ENCODE measurements around the gene NPEPPS.

Gene NPEPPS

DNA sequence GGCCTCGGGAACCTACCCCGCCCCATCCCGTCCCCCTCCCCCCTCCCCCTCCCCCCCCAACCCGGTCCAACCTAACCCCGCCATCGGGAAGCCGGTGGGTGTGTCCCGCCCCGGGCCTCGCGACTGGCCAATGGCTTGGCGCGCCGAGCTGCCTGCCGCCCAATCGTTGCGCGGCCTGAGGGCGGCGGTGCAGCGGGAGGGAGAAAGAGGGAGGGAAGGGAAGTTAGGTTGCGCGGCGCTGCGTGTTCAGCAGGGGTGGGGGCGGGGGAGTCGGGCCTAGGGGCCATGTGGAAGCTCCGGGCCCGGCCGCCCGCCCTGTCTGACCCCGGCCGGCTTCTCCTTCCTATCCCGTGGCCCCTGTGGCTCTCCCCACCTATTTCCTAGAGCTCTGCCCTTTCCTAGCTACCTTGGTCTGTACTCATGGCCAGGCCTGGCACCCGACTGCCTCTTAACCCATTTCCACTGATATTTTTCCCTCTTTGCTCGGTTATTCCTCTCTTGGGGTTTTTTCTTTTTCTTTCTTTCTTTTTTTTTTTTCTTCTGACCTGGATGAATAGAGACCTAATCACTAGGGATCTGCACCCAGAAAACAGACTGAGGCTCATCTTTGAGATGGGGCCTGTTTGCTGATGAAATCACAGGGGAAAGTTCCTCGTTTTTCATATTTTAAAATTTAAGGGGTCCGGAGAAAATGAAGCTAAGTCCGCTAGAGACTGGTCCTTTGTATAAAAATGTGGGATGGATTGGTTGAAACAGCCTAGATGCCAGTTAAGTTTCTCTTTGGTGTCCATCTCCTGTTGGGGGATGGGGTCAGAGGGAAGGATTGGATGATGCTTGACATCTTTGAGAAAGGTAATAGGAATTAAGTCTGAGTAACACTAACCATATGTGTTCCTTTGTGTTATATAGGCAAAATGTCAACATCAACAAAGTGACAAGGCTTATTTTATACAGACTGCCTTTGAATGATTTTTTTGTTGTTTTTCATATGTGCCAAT lies 119.9 kb downstream of the NPEPPS start:
- ATAC-seq (ENCODE audit: low read depth) (peak; percentile 59), DNase-seq (ENCODE audit: low spot score in 2 of 2) (peak; percentile 77 to 80)
- peak overlapping the region; percentile 79 for H3K27ac Mint-ChIP-seq
- peaks cover 37% of the 10 kb centered on the region for H3K4me1 Mint-ChIP-seq
- no peaks in the 10 kb centered on the region for H3K9me3 Mint-ChIP-seq
- H3K36me3 Mint-ChIP-seq, result peaks cover 22% of the 10 kb centered on the region
- H3K4me3 Mint-ChIP-seq, result peak overlapping the region; percentile 97
- H3K27me3 Mint-ChIP-seq, result no peaks in the 10 kb centered on the region

- Mint-ChIP-seq H3K4me3 (no peak overlapping the region), H3K27me3 (no peaks in the 10 kb centered on the region), H3K9me3 (no peaks in the 10 kb centered on the region), H3K36me3 (peaks cover 25% of the 10 kb centered on the region), H3K27ac (peak overlapping the region; percentile 45), H3K4me1 (peaks cover 38% of the 10 kb centered on the region)
- ATAC-seq (ENCODE audit: low read depth) (no peak), DNase-seq (ENCODE audit: low spot score in 2 of 2) (no peak)
Observed at GRCh38 chr17:47651704-47652103, 120.8 kb downstream of the NPEPPS start.

- peak overlapping the region; percentile 45 for H3K27ac Mint-ChIP-seq
- peaks cover 38% of the 10 kb centered on the region for H3K4me1 Mint-ChIP-seq
- H3K27me3 Mint-ChIP-seq, result no peaks in the 10 kb centered on the region
- DNase-seq (ENCODE audit: low spot score in 2 of 2) (no peak), ATAC-seq (ENCODE audit: low read depth) (no peak)
- H3K4me3 Mint-ChIP-seq, result no peak overlapping the region
- H3K9me3 Mint-ChIP-seq, result no peaks in the 10 kb centered on the region
- H3K36me3 Mint-ChIP-seq, result peaks cover 29% of the 10 kb centered on the region
Observed at GRCh38 chr17:47652570-47652969, 121.7 kb downstream of the NPEPPS start.

- H3K4me1 Mint-ChIP-seq, result peaks cover 39% of the 10 kb centered on the region
- no peaks in the 10 kb centered on the region for H3K9me3 Mint-ChIP-seq
- no peaks in the 10 kb centered on the region for H3K27me3 Mint-ChIP-seq
- H3K27ac Mint-ChIP-seq, result peak overlapping the region; percentile 50
- H3K36me3 Mint-ChIP-seq, result peaks cover 33% of the 10 kb centered on the region
- no peak overlapping the region for H3K4me3 Mint-ChIP-seq
- DNase-seq (ENCODE audit: low spot score in 2 of 2), result no peak
- ATAC-seq (ENCODE audit: low read depth), result no peak
Observed at GRCh38 chr17:47653442-47653841, 122.5 kb downstream of the NPEPPS start.

DNA sequence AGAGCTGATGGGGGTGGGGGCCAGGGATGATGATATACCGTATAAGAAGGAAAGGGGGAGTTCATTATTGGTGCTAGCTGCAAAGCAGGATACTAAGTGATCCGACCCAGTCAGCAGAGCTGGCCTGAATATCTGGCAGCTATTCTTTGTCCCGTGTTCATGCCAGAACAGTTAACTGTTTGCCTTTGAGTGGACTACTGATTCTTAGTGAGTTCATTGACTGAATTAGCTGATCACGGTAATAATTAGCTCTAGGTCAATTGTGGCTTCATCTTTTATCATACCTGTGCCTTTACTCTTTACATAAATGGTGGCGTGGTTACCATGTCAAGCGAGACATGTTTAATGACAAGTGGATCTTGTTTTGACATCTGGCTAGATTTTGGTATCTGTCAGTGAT lies 124.1 kb downstream of the NPEPPS start:
- peaks cover 36% of the 10 kb centered on the region for H3K36me3 Mint-ChIP-seq
- H3K4me3 Mint-ChIP-seq, result no peak overlapping the region
- no peaks in the 10 kb centered on the region for H3K9me3 Mint-ChIP-seq
- peaks cover 37% of the 10 kb centered on the region for H3K4me1 Mint-ChIP-seq
- DNase-seq (ENCODE audit: low spot score in 2 of 2) (no peak), ATAC-seq (ENCODE audit: low read depth) (no peak)
- H3K27ac Mint-ChIP-seq, result peak overlapping the region; percentile 45
- H3K27me3 Mint-ChIP-seq, result no peaks in the 10 kb centered on the region

- Mint-ChIP-seq H3K27ac (peak overlapping the region; percentile 89), H3K36me3 (peaks cover 26% of the 10 kb centered on the region)
Observed at GRCh38 chr17:47660064-47660492, 129.2 kb downstream of the NPEPPS start.

DNA sequence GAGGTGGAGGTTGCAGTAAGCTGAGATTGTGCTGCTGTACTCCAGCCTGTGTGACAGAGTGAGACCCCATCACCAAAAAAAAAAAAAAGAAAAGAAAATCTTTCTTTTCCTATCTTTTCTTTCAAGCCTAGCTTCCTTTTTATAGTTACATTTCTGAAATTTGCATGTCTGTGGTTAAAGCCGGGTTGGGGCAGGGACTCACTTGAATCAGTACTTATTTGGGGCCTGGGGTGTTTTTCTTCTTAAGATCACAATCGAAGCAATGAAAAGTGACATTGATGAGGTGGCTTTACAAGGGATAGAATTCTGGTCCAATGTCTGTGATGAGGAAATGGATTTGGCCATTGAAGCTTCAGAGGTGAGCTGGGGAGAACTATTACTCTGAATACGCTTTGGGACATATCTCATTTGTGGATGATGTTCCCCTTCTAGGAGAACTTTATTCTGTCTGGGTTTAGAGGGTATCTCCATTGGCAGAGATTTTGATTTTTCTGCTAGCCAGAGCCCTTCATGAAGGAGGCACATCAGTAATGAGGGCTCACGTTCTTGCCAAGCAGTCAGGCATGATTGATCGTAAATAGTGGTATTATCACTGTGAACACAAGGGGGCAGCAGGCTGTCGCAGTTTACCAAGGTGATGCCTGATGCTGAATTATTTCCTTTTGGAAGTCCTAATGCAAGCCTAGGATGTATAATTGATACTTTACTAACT lies 133.2 kb downstream of the NPEPPS start:
- Mint-ChIP-seq H3K27me3 (no peaks in the 10 kb centered on the region), H3K9me3 (no peaks in the 10 kb centered on the region), H3K4me3 (peak overlapping the region; percentile 81), H3K27ac (peak overlapping the region; percentile 94), H3K36me3 (peaks cover 24% of the 10 kb centered on the region), H3K4me1 (peaks cover 12% of the 10 kb centered on the region)
- ATAC-seq (ENCODE audit: low read depth) (peak; percentile 56), DNase-seq (ENCODE audit: low spot score in 2 of 2) (peak; percentile 62 to 65)

More at GRCh38 chr17:47660064-47660492, 129.2 kb downstream of the NPEPPS start:
- DNase-seq (ENCODE audit: low spot score in 2 of 2), result peak in 1 of 2 donors; percentile 45
- peak; percentile 84 for ATAC-seq (ENCODE audit: low read depth)
- Mint-ChIP-seq H3K9me3 (no peaks in the 10 kb centered on the region), H3K4me1 (peaks cover 23% of the 10 kb centered on the region), H3K4me3 (peak overlapping the region; percentile 58), H3K27me3 (no peaks in the 10 kb centered on the region)

DNA sequence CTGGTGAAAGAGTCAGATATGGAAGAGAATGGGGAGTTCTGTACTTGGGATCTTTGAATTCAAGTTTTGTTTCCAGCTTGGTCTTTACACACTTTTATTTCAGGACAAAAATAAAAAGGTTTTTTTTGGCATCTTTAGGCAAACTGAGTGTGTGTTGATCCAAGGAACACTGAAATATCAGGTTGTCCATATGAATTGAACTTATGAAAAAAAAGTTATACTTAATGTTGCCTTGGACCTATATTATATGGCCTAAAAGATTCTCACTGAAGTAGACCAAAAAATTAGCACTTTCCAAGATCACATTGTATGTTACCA lies 133.7 kb downstream of the NPEPPS start:
- Mint-ChIP-seq H3K4me3 (no peak overlapping the region), H3K4me1 (peaks cover 12% of the 10 kb centered on the region), H3K27me3 (no peaks in the 10 kb centered on the region), H3K9me3 (no peaks in the 10 kb centered on the region), H3K36me3 (peaks cover 25% of the 10 kb centered on the region), H3K27ac (peak overlapping the region; percentile 94)
- DNase-seq (ENCODE audit: low spot score in 2 of 2) (no peak), ATAC-seq (ENCODE audit: low read depth) (no peak)

DNA sequence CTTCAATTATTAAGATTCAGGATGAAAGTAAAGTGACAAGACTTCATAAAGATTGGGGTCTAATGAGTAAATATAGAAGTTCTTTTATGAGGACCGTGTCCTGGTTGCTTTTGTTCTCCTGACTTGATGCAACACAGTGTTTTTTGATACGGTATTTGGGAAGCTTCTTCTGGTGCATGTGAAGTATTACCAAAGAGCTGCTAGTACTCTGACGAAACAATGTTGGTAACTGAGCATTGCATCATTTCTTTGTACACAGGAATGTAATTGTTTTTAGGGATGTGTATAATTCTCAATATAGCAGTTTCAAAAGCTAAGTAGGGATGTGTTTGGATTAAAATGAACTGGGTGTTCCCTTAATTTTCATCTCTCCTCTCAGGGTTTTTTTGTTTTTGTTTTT lies 134.7 kb downstream of the NPEPPS start:
- Mint-ChIP-seq H3K4me1 (peaks cover 16% of the 10 kb centered on the region), H3K4me3 (no peak overlapping the region), H3K9me3 (no peaks in the 10 kb centered on the region), H3K27me3 (no peaks in the 10 kb centered on the region), H3K36me3 (peaks cover 30% of the 10 kb centered on the region), H3K27ac (no peak overlapping the region)
- ATAC-seq (ENCODE audit: low read depth), result no peak
- no peak for DNase-seq (ENCODE audit: low spot score in 2 of 2)

DNA sequence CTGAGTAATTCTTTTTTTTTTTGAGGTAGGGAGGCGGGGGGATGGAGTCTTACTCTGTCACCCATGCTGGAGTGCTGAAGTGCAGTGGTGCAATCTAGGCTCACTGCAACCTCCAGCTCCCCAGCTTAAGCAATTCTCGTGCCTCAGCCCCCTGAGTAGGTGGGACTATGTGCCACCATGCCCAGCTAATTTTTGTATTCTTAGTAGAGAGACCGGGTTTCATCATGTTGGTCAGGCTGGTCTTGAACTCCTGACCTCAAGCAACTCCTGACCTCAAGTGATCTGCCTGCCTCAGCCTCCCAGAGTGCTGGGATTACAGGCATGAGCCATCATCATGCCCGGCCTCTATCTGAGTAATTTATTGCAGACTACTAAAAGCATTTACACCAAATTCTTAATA lies 138.2 kb downstream of the NPEPPS start:
- peaks cover 11% of the 10 kb centered on the region for H3K4me1 Mint-ChIP-seq
- no peak for ATAC-seq (ENCODE audit: low read depth)
- peaks cover 35% of the 10 kb centered on the region for H3K36me3 Mint-ChIP-seq

DNA sequence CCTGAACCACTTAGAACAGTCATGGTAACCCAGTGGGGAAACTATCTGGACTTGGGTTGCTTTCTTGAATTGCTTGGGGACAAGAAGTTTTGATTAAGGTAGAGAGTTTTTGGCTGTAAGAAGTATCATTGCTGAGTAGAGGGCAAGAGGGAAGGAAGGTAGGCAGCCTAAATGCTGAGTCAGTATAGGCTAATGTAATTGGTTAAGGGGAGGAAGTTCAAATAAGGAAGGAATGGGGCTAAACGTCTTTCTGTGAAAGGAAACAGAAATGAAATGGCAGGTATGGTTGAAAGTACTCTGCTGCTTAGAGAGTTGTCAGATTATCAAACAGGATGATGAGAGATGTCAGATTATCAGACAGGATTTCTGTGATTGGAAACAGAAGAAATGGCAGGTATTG lies 139.2 kb downstream of the NPEPPS start:
- H3K27me3 Mint-ChIP-seq, result no peaks in the 10 kb centered on the region

More for the DNA sequence above, 138.2 kb downstream of the NPEPPS start:
- no peak for DNase-seq (ENCODE audit: low spot score in 2 of 2)
- no peaks in the 10 kb centered on the region for H3K27me3 Mint-ChIP-seq
- no peak overlapping the region for H3K4me3 Mint-ChIP-seq
- H3K9me3 Mint-ChIP-seq, result no peaks in the 10 kb centered on the region
- H3K27ac Mint-ChIP-seq, result no peak overlapping the region

More for the DNA sequence above, 139.2 kb downstream of the NPEPPS start:
- no peaks in the 10 kb centered on the region for H3K9me3 Mint-ChIP-seq
- DNase-seq (ENCODE audit: low spot score in 2 of 2) (no peak), ATAC-seq (ENCODE audit: low read depth) (peak; percentile 78)
- peaks cover 7% of the 10 kb centered on the region for H3K4me1 Mint-ChIP-seq
- H3K36me3 Mint-ChIP-seq, result peaks cover 39% of the 10 kb centered on the region
- H3K4me3 Mint-ChIP-seq, result peak overlapping the region; percentile 7
- H3K27ac Mint-ChIP-seq, result peak overlapping the region; percentile 10
